HTR-8/SVneo (cell line): ENCODE results near the gene AEBP1.

ENCODE experiments used
- DNase-seq: peaks from one replicate; pipeline ENCODE4 v3.0.0; 2011; ENCODE audit warnings: low spot score, mixed read lengths; ENCODE audit not compliant: insufficient read length
- FAIRE-seq: peaks from 2 replicates; lab custom pipeline; 2011; peaks lifted over from hg19 to GRCh38; lab: Jason Lieb, UNC

Gene AEBP1

GRCh38 chr7:44101966-44102845 is 1.9 kb upstream of the AEBP1 start:
- FAIRE-seq (no peak), DNase-seq (no peak)

GRCh38 chr7:44102846-44103565 is 1.1 kb upstream of the AEBP1 start:
- DNase-seq (no peak), FAIRE-seq (no peak)

- DNase-seq = no peak
Measured at GRCh38 chr7:44103566-44103922, 601 bp upstream of the AEBP1 start.

GRCh38 chr7:44104860-44105771 is 971 bp downstream of the AEBP1 start:
- FAIRE-seq (peak; percentile 64), DNase-seq (peak; percentile 80)

More at GRCh38 chr7:44103566-44103922, 601 bp upstream of the AEBP1 start:
- FAIRE-seq = no peak

GRCh38 chr7:44105832-44106231 is 1.7 kb downstream of the AEBP1 start:
- DNase-seq (no peak), FAIRE-seq (no peak)

GRCh38 chr7:44106311-44107065 is 2.3 kb downstream of the AEBP1 start:
- no peak for FAIRE-seq
- DNase-seq = no peak

GRCh38 chr7:44107116-44107960 is 3.2 kb downstream of the AEBP1 start:
- DNase-seq (no peak), FAIRE-seq (no peak)

- FAIRE-seq = no peak
Measured at GRCh38 chr7:44107961-44108767, 4.0 kb downstream of the AEBP1 start.

GRCh38 chr7:44108768-44109750 is 4.9 kb downstream of the AEBP1 start:
- FAIRE-seq (no peak), DNase-seq (no peak)

More at GRCh38 chr7:44107961-44108767, 4.0 kb downstream of the AEBP1 start:
- no peak for DNase-seq

GRCh38 chr7:44109991-44110390 is 5.8 kb downstream of the AEBP1 start:
- FAIRE-seq = no peak
- DNase-seq = no peak

GRCh38 chr7:44110719-44111635 is 6.8 kb downstream of the AEBP1 start:
- FAIRE-seq (no peak), DNase-seq (no peak)

GRCh38 chr7:44111761-44112160 is 7.6 kb downstream of the AEBP1 start:
- DNase-seq (no peak), FAIRE-seq (peak; percentile 40)

GRCh38 chr7:44112231-44112996 is 8.3 kb downstream of the AEBP1 start:
- no peak for DNase-seq
- FAIRE-seq = no peak

GRCh38 chr7:44112997-44113763 is 9.0 kb downstream of the AEBP1 start:
- no peak for DNase-seq

More at GRCh38 chr7:44112997-44113763, 9.0 kb downstream of the AEBP1 start:
- no peak for FAIRE-seq
